Calu3 (cell line): ENCODE data around the gene ABHD12. TPM values are rescaled to one million over a fixed set of nuclear protein-coding genes. Genes with fewer than 3 reads are reported as not detected.

Experiments
- BruUV-seq: library from RNA; stranded (reverse); fragments of 400-500 nt; replicated peaks from 2 replicates; lab custom pipeline; 2021; lab: Mats Ljungman, UMichigan
- CTCF ChIA-PET: fragments of 300-600 bp; sonication (Branson Sonifier 250); formaldehyde crosslinking; loops from one replicate; lab custom pipeline; 2022; ENCODE audit warnings: antibody characterized with exemption; lab: Charles Lee
- DNase-seq: peaks from one replicate; pipeline ENCODE4 v3.0.0; 2022
- H3K27ac Mint-ChIP-seq: one replicate; pipeline ENCODE4 v1.8.0; 2022; ENCODE audit warnings: mixed read lengths; ENCODE audit not compliant: unreplicated experiment
- H3K27me3 Mint-ChIP-seq: one replicate; pipeline ENCODE4 v1.8.0; 2022; ENCODE audit warnings: mixed read lengths; ENCODE audit not compliant: unreplicated experiment
- H3K36me3 Mint-ChIP-seq: one replicate; pipeline ENCODE4 v1.8.0; 2022; ENCODE audit warnings: mild to moderate bottlenecking, moderate library complexity, mixed read lengths; ENCODE audit not compliant: insufficient read depth, unreplicated experiment
- H3K4me1 Mint-ChIP-seq: one replicate; pipeline ENCODE4 v1.8.0; 2022; ENCODE audit warnings: mild to moderate bottlenecking, low read depth, mixed read lengths; ENCODE audit not compliant: unreplicated experiment
- H3K4me3 Mint-ChIP-seq: one replicate; pipeline ENCODE4 v1.8.0; 2022; ENCODE audit warnings: mild to moderate bottlenecking, low read depth, moderate library complexity, mixed read lengths; ENCODE audit not compliant: unreplicated experiment
- H3K9me3 Mint-ChIP-seq: one replicate; pipeline ENCODE4 v1.8.0; 2022; ENCODE audit warnings: low read depth, mixed read lengths; ENCODE audit not compliant: unreplicated experiment
- CTCF ChIP-seq: fragments of 200-600 bp; IDR thresholded peaks from one replicate; pipeline ENCODE4 v1.8.0; 2022; ENCODE audit warnings: antibody characterized with exemption; ENCODE audit not compliant: unreplicated experiment
- intact Hi-C: fragments of 100-400 bp; cut with micrococcal nuclease; formaldehyde crosslinking; loops from one replicate; pipeline ENCODE4 v1.10.0; 2022; ENCODE audit not compliant: unreplicated experiment
- total RNA-seq: library from RNA; stranded (reverse); gene quantifications from 2 replicates; pipeline ENCODE4 v1.2.3, GENCODE V29; 2022

Gene ABHD12
- total RNA-seq, 1 experiment from 2014 or later: 21.3 TPM

- H3K4me1 Mint-ChIP-seq: no peaks in the 10 kb centered on the region
- no TSS peak for BruUV-seq
- H3K4me3 Mint-ChIP-seq: no peak overlapping the region
- no peak for TF ChIP-seq CTCF
- no peaks in the 10 kb centered on the region for H3K36me3 Mint-ChIP-seq
- no peaks in the 10 kb centered on the region for H3K27me3 Mint-ChIP-seq
- DNase-seq: no peak
- no peak overlapping the region for H3K27ac Mint-ChIP-seq
- no peaks in the 10 kb centered on the region for H3K9me3 Mint-ChIP-seq
- intact Hi-C loops: no loop called here
- CTCF ChIA-PET: no interaction called here
These were observed 67.0 kb downstream of the ABHD12 start for GRCh38 chr20:25323496-25324246.

- no peak for TF ChIP-seq CTCF
- intact Hi-C loops: no loop called here
- Mint-ChIP-seq H3K4me1 (no peaks in the 10 kb centered on the region), H3K9me3 (no peaks in the 10 kb centered on the region), H3K4me3 (no peak overlapping the region), H3K27ac (no peak overlapping the region), H3K36me3 (no peaks in the 10 kb centered on the region), H3K27me3 (no peaks in the 10 kb centered on the region)
- DNase-seq: no peak
- BruUV-seq: no TSS peak
- CTCF ChIA-PET: no interaction called here
These were observed 68.6 kb downstream of the ABHD12 start for GRCh38 chr20:25321991-25322390.

GRCh38 chr20:25321262-25321831, 69.3 kb downstream of the ABHD12 start:
- intact Hi-C loops: no loop called here
- no peak for DNase-seq
- Mint-ChIP-seq H3K9me3 (no peaks in the 10 kb centered on the region), H3K27ac (no peak overlapping the region), H3K36me3 (no peaks in the 10 kb centered on the region), H3K4me1 (no peaks in the 10 kb centered on the region), H3K4me3 (no peak overlapping the region), H3K27me3 (no peaks in the 10 kb centered on the region)
- no TSS peak for BruUV-seq
- CTCF ChIA-PET: no interaction called here
- no peak for TF ChIP-seq CTCF

GRCh38 chr20:25320035-25320800, 70.4 kb downstream of the ABHD12 start:
- CTCF ChIA-PET: no interaction called here
- no peak overlapping the region for H3K27ac Mint-ChIP-seq
- no peaks in the 10 kb centered on the region for H3K9me3 Mint-ChIP-seq
- BruUV-seq: no TSS peak
- no peak overlapping the region for H3K4me3 Mint-ChIP-seq
- H3K4me1 Mint-ChIP-seq: no peaks in the 10 kb centered on the region
- no peak for DNase-seq
- intact Hi-C loops: no loop called here
- TF ChIP-seq CTCF: no peak
- H3K27me3 Mint-ChIP-seq: no peaks in the 10 kb centered on the region
- H3K36me3 Mint-ChIP-seq: no peaks in the 10 kb centered on the region
